ENCODE measurements around the gene DDX1.

Gene DDX1

GRCh38 chr2:15631883-15632282 is 40.2 kb downstream of the DDX1 start:
- Histone ChIP-seq H3K27me3 (ENCODE audit: insufficient read depth, poor library complexity, severe bottlenecking) (no peaks in the 10 kb centered on the region), H3K27ac (replicated peaks) (no peak overlapping the region), H3K4me3 (replicated peaks; ENCODE audit: insufficient read depth, low read length) (no peak overlapping the region)
- TF ChIP-seq, protein P1, sequence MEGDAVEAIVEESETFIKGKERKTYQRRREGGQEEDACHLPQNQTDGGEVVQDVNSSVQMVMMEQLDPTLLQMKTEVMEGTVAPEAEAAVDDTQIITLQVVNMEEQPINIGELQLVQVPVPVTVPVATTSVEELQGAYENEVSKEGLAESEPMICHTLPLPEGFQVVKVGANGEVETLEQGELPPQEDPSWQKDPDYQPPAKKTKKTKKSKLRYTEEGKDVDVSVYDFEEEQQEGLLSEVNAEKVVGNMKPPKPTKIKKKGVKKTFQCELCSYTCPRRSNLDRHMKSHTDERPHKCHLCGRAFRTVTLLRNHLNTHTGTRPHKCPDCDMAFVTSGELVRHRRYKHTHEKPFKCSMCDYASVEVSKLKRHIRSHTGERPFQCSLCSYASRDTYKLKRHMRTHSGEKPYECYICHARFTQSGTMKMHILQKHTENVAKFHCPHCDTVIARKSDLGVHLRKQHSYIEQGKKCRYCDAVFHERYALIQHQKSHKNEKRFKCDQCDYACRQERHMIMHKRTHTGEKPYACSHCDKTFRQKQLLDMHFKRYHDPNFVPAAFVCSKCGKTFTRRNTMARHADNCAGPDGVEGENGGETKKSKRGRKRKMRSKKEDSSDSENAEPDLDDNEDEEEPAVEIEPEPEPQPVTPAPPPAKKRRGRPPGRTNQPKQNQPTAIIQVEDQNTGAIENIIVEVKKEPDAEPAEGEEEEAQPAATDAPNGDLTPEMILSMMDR (IDR thresholded peaks at IDR 0.05; ENCODE audit: insufficient read depth, low read length): no peak
- TF ChIP-seq POLR2AphosphoS5 (IDR thresholded peaks at IDR 0.05; ENCODE audit: low read depth) (no peak), REST (IDR thresholded peaks at IDR 0.05; ENCODE audit: insufficient replicate concordance, low read depth) (no peak), GABPA (IDR thresholded peaks at IDR 0.05; ENCODE audit: low read depth) (no peak), SPI1 (IDR thresholded peaks at IDR 0.05; ENCODE audit: borderline replicate concordance, low read depth) (no peak)
- no peak for DNase-seq (ENCODE audit: low read depth in 1 of 2, low spot score in 1 of 2)

DNA sequence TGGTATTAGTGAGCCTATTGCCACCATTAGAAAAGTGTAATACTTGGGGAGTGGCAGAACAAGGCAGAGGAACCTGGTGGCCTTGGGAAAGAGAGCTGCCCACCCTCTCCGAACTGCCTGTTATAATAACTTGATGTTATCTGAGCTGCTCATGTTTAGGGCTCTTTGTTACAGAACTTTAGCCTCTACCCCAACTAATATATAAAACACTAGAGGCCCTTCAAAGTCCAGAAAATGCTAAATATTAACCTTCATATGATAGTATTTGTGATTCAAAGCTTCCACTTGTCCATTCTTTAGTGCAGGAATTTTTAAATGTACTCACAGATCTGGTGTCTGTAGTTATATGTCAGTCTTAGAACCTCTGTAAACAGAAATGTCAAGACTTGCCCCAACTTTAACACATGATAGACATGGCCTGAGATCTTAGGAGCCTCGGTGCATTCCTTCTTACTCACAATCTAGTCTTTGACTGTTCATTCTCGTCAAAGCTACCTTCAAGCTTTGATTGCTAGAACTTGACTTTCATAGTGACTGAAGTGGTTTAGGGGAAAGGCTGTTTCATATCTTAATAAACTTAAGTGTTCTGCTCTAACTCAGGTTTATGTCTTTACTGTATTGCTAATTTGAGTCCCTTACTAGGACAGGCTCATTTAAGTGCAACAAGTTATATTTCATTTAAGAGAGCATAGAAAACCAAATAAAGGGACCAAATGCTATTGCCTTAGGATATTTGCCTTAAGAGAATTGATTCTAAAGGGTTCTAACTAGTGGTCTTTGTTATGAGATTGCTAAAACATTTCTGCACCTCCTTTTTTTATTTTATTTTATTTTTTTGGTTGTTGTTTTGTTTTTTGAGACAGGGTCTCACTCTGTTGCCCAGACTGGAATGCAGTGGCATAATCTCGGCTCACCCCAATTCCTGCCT is 41.6 kb downstream of the DDX1 start:
- Histone ChIP-seq H3K4me3 (replicated peaks; ENCODE audit: insufficient read depth, low read length) (no peak overlapping the region), H3K27ac (replicated peaks) (no peak overlapping the region), H3K27me3 (ENCODE audit: insufficient read depth, poor library complexity, severe bottlenecking) (no peaks in the 10 kb centered on the region)
- DNase-seq (ENCODE audit: low read depth in 1 of 2, low spot score in 1 of 2): no peak
- TF ChIP-seq, protein P1 (IDR thresholded peaks at IDR 0.05; ENCODE audit: insufficient read depth, low read length): no peak
- TF ChIP-seq REST (IDR thresholded peaks at IDR 0.05; ENCODE audit: insufficient replicate concordance, low read depth) (no peak), SPI1 (IDR thresholded peaks at IDR 0.05; ENCODE audit: borderline replicate concordance, low read depth) (no peak), GABPA (IDR thresholded peaks at IDR 0.05; ENCODE audit: low read depth) (no peak)

GRCh38 chr2:15633971-15634346 is 42.3 kb downstream of the DDX1 start:
- no peak for DNase-seq (ENCODE audit: low read depth in 1 of 2, low spot score in 1 of 2)
- TF ChIP-seq POLR2AphosphoS5 (IDR thresholded peaks at IDR 0.05; ENCODE audit: low read depth): no peak
- no peak for TF ChIP-seq GABPA (IDR thresholded peaks at IDR 0.05; ENCODE audit: low read depth)
- TF ChIP-seq, protein P1 (IDR thresholded peaks at IDR 0.05; ENCODE audit: insufficient read depth, low read length): no peak
- TF ChIP-seq REST (IDR thresholded peaks at IDR 0.05; ENCODE audit: insufficient replicate concordance, low read depth): no peak
- no peak for TF ChIP-seq SPI1 (IDR thresholded peaks at IDR 0.05; ENCODE audit: borderline replicate concordance, low read depth)
- Histone ChIP-seq H3K27ac (replicated peaks) (no peak overlapping the region), H3K4me3 (replicated peaks; ENCODE audit: insufficient read depth, low read length) (no peak overlapping the region), H3K27me3 (ENCODE audit: insufficient read depth, poor library complexity, severe bottlenecking) (no peaks in the 10 kb centered on the region)

All from HL-60 (cell line).